ENCODE results near the gene CAPN5. TPM values are rescaled to one million over a fixed set of nuclear protein-coding genes. Genes with fewer than 3 reads are reported as not detected.
"Not testable (repeated sequence)": the region's sequence is repeated elsewhere in the genome, so short reads cannot be mapped to it uniquely, and the experiment has no call there.

Gene CAPN5
- total RNA-seq (1 to 10 TPM; 5.1 to 6.9 TPM), total RNA-seq (0.08 to 6.2 (median 1.7) reads per million in 172 experiments)
- 3.0 TPM for polyA plus RNA-seq (2013, experiment 1 of 2)
- polyA plus RNA-seq (2013, experiment 2 of 2) = 2.4 TPM

DNA sequence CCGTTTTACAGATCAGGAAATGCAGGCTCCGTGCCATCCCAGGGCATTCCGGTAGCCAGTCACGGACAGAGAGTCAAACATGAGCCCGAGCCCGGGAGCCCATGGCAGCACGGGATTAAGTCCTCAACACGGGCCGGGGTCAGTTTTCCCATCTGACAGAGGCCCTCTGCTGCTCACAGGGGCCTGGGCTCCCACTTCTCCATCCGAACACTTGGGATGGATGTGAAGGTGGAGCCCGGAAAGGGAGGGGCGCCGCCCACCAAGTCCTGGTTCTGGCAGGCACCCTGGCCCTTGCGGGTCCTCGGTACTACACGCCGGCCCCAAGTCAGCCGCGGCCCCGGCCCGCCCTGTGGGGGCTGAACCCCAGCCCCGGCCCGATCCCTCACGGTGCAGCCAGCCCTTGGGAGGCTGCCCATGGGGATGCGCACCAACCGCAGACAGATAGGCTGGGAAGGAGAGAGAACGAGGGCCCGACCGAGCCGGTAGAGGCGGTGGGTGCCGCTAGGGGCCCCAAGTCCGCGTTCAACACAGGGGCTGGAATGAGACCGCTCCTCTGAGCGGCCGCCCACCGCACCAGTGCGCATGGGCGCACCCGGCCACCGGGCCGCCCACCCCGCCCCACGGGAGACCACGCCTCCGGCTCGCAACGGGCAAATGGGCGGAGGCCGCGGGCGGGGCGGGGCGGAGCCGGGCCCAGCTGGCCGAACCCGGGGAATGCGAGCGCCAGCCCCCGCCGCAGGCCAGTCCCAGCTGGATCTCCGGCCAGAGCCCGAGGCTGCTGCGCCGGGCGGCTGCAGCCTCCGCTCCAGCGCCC is at the start of gene CAPN5:
Gene CAPN5 (plus strand): TSS at position 743 of the 814 bp plus-strand sequence. CDS start 17,916 bp downstream, outside the sequence.
- H3K4me1 ChIP-seq (ENCODE audit: insufficient read depth, low read length) = peaks cover 19% of the 10 kb centered on the region
- Mint-ChIP-seq H3K27me3 (no peaks in the 10 kb centered on the region), H3K36me3 (ENCODE audit: low read depth) (no peaks in the 10 kb centered on the region), H3K9me3 (no peaks in the 10 kb centered on the region), H3K4me1 (ENCODE audit: low read depth) (peaks cover 16% of the 10 kb centered on the region), H3K27ac (peak within 1 kb of the TSS; percentile 71), H3K4me3 (peak within 1 kb of the TSS; percentile 92)
- H3K36me3 ChIP-seq (ENCODE audit: insufficient read depth, low read length) = no peaks in the 10 kb centered on the region
- ChIA-PET POLR2A (interaction anchor here (0.6 to 1.1 kb wide), 3 partner anchors 16 to 25 kb away, joined by 4 to 7 read pairs (median 6); no protein-coding TSS in a partner anchor), CTCF (interaction anchor here (1.0 to 2.5 kb wide), 4 partner anchors 15 to 25 kb away, joined by 3 to 14 read pairs (median 6); no protein-coding TSS in a partner anchor)
- peak within 1 kb of the TSS in 1 of 2 donors; percentile 39 for H3K27ac ChIP-seq (ENCODE audit: low read depth in 1 of 2, low read length in 2 of 2)
- ATAC-seq (ENCODE audit: poor library complexity) = peak; percentile 90
- H3K4me3 ChIP-seq (ENCODE audit: low read length) = peak within 1 kb of the TSS; percentile 69
- intact Hi-C loops (cut with DNase I, micrococcal nuclease) = loop anchor here (1.0 to 10.0 kb wide), 4 partner anchors 19 to 1508 kb away; partner anchors contain the start of genes NARS2 (in 1 of the 2) and PAK1 (in 1 of the 2)
- TF ChIP-seq, protein P1, sequence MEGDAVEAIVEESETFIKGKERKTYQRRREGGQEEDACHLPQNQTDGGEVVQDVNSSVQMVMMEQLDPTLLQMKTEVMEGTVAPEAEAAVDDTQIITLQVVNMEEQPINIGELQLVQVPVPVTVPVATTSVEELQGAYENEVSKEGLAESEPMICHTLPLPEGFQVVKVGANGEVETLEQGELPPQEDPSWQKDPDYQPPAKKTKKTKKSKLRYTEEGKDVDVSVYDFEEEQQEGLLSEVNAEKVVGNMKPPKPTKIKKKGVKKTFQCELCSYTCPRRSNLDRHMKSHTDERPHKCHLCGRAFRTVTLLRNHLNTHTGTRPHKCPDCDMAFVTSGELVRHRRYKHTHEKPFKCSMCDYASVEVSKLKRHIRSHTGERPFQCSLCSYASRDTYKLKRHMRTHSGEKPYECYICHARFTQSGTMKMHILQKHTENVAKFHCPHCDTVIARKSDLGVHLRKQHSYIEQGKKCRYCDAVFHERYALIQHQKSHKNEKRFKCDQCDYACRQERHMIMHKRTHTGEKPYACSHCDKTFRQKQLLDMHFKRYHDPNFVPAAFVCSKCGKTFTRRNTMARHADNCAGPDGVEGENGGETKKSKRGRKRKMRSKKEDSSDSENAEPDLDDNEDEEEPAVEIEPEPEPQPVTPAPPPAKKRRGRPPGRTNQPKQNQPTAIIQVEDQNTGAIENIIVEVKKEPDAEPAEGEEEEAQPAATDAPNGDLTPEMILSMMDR (IDR thresholded peaks at IDR 0.05) = no peak
- H3K27me3 ChIP-seq (ENCODE audit: control insufficient read depth in 1 of 2, insufficient read depth in 2 of 2, low read length in 2 of 2) = no peaks in the 10 kb centered on the region
- peak; percentile 71 to 94 (median 82) for DNase-seq
- peaks cover 0 to 3% of the 10 kb centered on the region in 2 experiments for H3K9me3 ChIP-seq (ENCODE audit: control insufficient read depth in 1 of 2, insufficient read depth in 1 of 2, low read length in 2 of 2)

DNA sequence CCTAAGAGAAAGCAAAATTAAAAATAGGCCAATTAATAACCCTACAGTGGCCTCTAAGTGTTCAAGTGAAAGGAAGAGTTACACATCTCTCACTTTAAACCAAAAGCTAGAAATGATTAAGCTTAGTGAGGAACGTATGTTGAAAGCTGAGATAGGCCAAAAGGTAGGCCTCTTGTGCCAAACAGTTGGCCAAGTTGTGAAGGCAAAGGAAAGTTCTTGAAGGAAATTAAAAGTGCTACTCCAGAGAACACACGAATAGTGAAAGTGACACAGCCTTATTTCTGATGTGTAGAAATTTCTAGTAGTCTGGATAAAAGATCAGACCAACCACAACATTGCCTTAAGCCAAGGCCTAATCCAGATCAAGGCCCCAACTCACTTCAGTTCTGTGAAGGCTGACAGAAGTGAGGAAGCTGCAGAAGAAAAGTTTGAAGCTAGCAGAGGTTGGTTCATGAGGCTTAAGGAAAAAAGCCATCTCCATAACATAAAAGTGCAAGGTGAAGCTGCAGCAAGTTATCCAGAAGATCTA is 48.3 kb upstream of the CAPN5 start:
- H3K27me3 ChIP-seq (ENCODE audit: control insufficient read depth in 1 of 2, insufficient read depth in 2 of 2, low read length in 2 of 2); H3K36me3 Mint-ChIP-seq (ENCODE audit: low read depth); POLR2A ChIA-PET; H3K4me3 ChIP-seq (ENCODE audit: low read length); H3K9me3 Mint-ChIP-seq; ATAC-seq (ENCODE audit: poor library complexity); DNase-seq; H3K4me3 Mint-ChIP-seq; H3K4me1 ChIP-seq (ENCODE audit: insufficient read depth, low read length); H3K27me3 Mint-ChIP-seq; H3K4me1 Mint-ChIP-seq (ENCODE audit: low read depth); H3K36me3 ChIP-seq (ENCODE audit: insufficient read depth, low read length); H3K27ac ChIP-seq (ENCODE audit: low read depth in 1 of 2, low read length in 2 of 2); intact Hi-C loops (cut with DNase I, micrococcal nuclease); H3K9me3 ChIP-seq (ENCODE audit: control insufficient read depth in 1 of 2, insufficient read depth in 1 of 2, low read length in 2 of 2): not testable (repeated sequence)
- CTCF ChIA-PET = interaction anchor here (0.6 kb wide), 1 partner anchor 27 kb away, joined by 4 read pairs; no protein-coding TSS in a partner anchor
- peak overlapping the region; percentile 13 for H3K27ac Mint-ChIP-seq

DNA sequence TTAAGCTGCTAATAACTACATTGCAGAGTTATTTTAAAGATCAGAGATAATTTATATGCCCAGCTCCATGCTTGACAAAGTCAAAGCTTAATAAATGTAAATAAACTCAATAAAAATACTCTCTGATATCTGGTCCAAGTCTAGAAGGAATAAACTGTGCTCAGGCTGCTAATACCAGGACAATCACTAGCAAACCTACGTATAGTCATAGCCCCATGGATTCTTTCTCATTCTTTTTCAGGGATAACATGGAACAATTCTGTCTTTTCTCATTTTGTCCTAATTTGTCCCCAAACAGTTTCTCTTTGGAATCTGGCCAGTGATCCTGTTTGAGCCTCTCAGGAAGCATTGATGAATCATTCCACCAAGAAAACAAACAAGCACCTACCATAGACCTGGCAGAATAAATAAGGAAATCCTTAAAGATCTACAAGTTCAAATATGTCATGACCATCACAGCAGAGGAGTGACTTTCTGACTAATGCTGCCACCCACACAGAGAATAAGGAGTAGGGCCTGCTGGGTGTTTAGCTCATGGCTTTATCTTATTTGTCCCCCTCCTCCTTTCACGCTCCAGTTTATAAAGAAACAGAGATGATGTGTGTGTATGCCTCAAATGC is 46.7 kb upstream of the CAPN5 start:
- H3K27me3 ChIP-seq (ENCODE audit: control insufficient read depth in 1 of 2, insufficient read depth in 2 of 2, low read length in 2 of 2) = no peaks in the 10 kb centered on the region
- H3K4me1 ChIP-seq (ENCODE audit: insufficient read depth, low read length) = no peaks in the 10 kb centered on the region
- no peaks in the 10 kb centered on the region for H3K9me3 Mint-ChIP-seq
- H3K4me3 ChIP-seq (ENCODE audit: low read length) = no peak overlapping the region
- H3K36me3 Mint-ChIP-seq (ENCODE audit: low read depth) = no peaks in the 10 kb centered on the region
- no peaks in the 10 kb centered on the region for H3K4me1 Mint-ChIP-seq (ENCODE audit: low read depth)
- POLR2A ChIA-PET = no interaction called here
- ATAC-seq (ENCODE audit: poor library complexity) = no peak
- H3K36me3 ChIP-seq (ENCODE audit: insufficient read depth, low read length) = no peaks in the 10 kb centered on the region
- intact Hi-C loops (cut with DNase I, micrococcal nuclease) = no loop called here
- H3K9me3 ChIP-seq (ENCODE audit: control insufficient read depth in 1 of 2, insufficient read depth in 1 of 2, low read length in 2 of 2) = no peaks in the 10 kb centered on the region
- H3K27me3 Mint-ChIP-seq = no peaks in the 10 kb centered on the region
- CTCF ChIA-PET = interaction anchor here (1.6 kb wide), 1 partner anchor 71 kb away, joined by 3 read pairs; no protein-coding TSS in a partner anchor
- H3K4me3 Mint-ChIP-seq = no peak overlapping the region
- DNase-seq = no peak
- H3K27ac Mint-ChIP-seq = no peak overlapping the region
- H3K27ac ChIP-seq (ENCODE audit: low read depth in 1 of 2, low read length in 2 of 2) = no peak overlapping the region
- TF ChIP-seq, protein P1 (IDR thresholded peaks at IDR 0.05) = no peak
